OCI-M2 (cell line): ENCODE data around the gene GADL1.

Source experiments
- DNase-seq: peaks from one replicate; lab custom pipeline; 2025; ENCODE audit not compliant: unreplicated experiment; lab: John Stamatoyannopoulos, UW

GADL1 gene

GRCh38 chr3:30696403-30696819 lies 198.1 kb downstream of the GADL1 start:
- DNase-seq, result no peak

GRCh38 chr3:30695302-30696061 lies 199.0 kb downstream of the GADL1 start:
- DNase-seq, result no peak

- DNase-seq, result no peak
Measured at GRCh38 chr3:30694668-30695067, 199.8 kb downstream of the GADL1 start.

- DNase-seq, result no peak
Measured at GRCh38 chr3:30694148-30694547, 200.3 kb downstream of the GADL1 start.

- no peak for DNase-seq
Measured at GRCh38 chr3:30693470-30694120, 200.9 kb downstream of the GADL1 start.

- no peak for DNase-seq
Measured at GRCh38 chr3:30692498-30693130, 201.8 kb downstream of the GADL1 start.

GRCh38 chr3:30691944-30692343 lies 202.5 kb downstream of the GADL1 start:
- no peak for DNase-seq

- no peak for DNase-seq
Measured at GRCh38 chr3:30691249-30691880, 203.1 kb downstream of the GADL1 start.

GRCh38 chr3:30690199-30690598 lies 204.3 kb downstream of the GADL1 start:
- DNase-seq, result no peak

GRCh38 chr3:30688776-30689641 lies 205.5 kb downstream of the GADL1 start:
- DNase-seq, result no peak

- no peak for DNase-seq
Measured at GRCh38 chr3:30687930-30688570, 206.4 kb downstream of the GADL1 start.

GRCh38 chr3:30686799-30687198 lies 207.7 kb downstream of the GADL1 start:
- no peak for DNase-seq

- no peak for DNase-seq
Measured at GRCh38 chr3:30686176-30686575, 208.3 kb downstream of the GADL1 start.

GRCh38 chr3:30685267-30685667 lies 209.2 kb downstream of the GADL1 start:
- no peak for DNase-seq

- no peak for DNase-seq
Measured at GRCh38 chr3:30684356-30684755, 210.1 kb downstream of the GADL1 start.

GRCh38 chr3:30683769-30684168 lies 210.7 kb downstream of the GADL1 start:
- DNase-seq, result no peak

- DNase-seq, result no peak
Measured at GRCh38 chr3:30682434-30683155, 211.9 kb downstream of the GADL1 start.

GRCh38 chr3:30681649-30682211 lies 212.7 kb downstream of the GADL1 start:
- DNase-seq, result no peak
